Natural killer cell (primary cell): ENCODE measurements around the gene SERPINA12. TPM values are rescaled to one million over a fixed set of nuclear protein-coding genes. Genes with fewer than 3 reads are reported as not detected.

ENCODE experiments used
- ATAC-seq, 3 donors: fragments of 150-1000 bp in 2 of 3; fragments of 200-7000 bp in 1 of 3; cut with Tn5 transposase; 1 replicate in 1 of 3; 2 replicates in 2 of 3; pipeline ENCODE4 v1.10.0; 2021; ENCODE audit warnings: mild to moderate bottlenecking in 2 of 3, moderate library complexity in 2 of 3
- DNase-seq, 2 donors: peaks; one replicate each; pipeline versions ENCODE4 v3.0.0 to v3.0.0-alpha.2; 2013 to 2021; ENCODE audit warnings: mixed read lengths in 1 of 2
- H3K27ac ChIP-seq: one replicate; pipeline ENCODE4 v1.5.1; 2013; ENCODE audit warnings: mild to moderate bottlenecking, low read length
- H3K27me3 ChIP-seq: one replicate; pipeline ENCODE4 v1.6.1; 2013; ENCODE audit warnings: low read length; ENCODE audit not compliant: control insufficient read depth, insufficient read depth
- H3K36me3 ChIP-seq: one replicate; pipeline ENCODE4 v1.6.1; 2013; ENCODE audit warnings: low read length; ENCODE audit not compliant: control insufficient read depth, insufficient read depth
- H3K4me1 ChIP-seq: one replicate; pipeline ENCODE4 v1.6.1; 2013; ENCODE audit warnings: low read length; ENCODE audit not compliant: control insufficient read depth, insufficient read depth
- H3K4me3 ChIP-seq: one replicate; pipeline ENCODE4 v1.5.1; 2013; ENCODE audit warnings: low read length
- H3K9me3 ChIP-seq: one replicate; pipeline ENCODE4 v1.6.1; 2013; ENCODE audit warnings: low read length; ENCODE audit not compliant: control insufficient read depth, insufficient read depth
- H3K27ac Mint-ChIP-seq, 2 donors: one replicate each; pipeline ENCODE4 v1.8.0; 2022; ENCODE audit warnings: mild to moderate bottlenecking in 2 of 2, mixed read lengths in 2 of 2, moderate library complexity in 1 of 2
- H3K27me3 Mint-ChIP-seq, 2 donors: one replicate each; pipeline ENCODE4 v1.8.0; 2022; ENCODE audit warnings: low read depth in 2 of 2, mixed read lengths in 2 of 2
- H3K36me3 Mint-ChIP-seq: one replicate; pipeline ENCODE4 v1.8.0; 2022; ENCODE audit warnings: mixed read lengths
- H3K4me1 Mint-ChIP-seq, 2 donors: one replicate each; pipeline ENCODE4 v1.8.0; 2022; ENCODE audit warnings: mixed read lengths in 2 of 2
- H3K4me3 Mint-ChIP-seq: one replicate; pipeline ENCODE4 v1.8.0; 2022; ENCODE audit warnings: mild to moderate bottlenecking, moderate library complexity, mixed read lengths
- H3K9me3 Mint-ChIP-seq, 2 donors: one replicate each; pipeline ENCODE4 v1.8.0; 2022; ENCODE audit warnings: mixed read lengths in 2 of 2
- WGBS: methylation state at CpG from one replicate; pipeline ENCODE4 v1.1.7; 2013; ENCODE audit warnings: missing lambda C conversion rate; ENCODE audit not compliant: insufficient coverage; 5-methylcytosine and 5-hydroxymethylcytosine counted together
- intact Hi-C: fragments of 100-400 bp; cut with micrococcal nuclease; formaldehyde crosslinking; loops from one replicate; pipeline ENCODE4 v1.14.2; 2022
- total RNA-seq, 4 donors: library from RNA; stranded (reverse); fragments of 120-200 nt in 1 of 4; gene quantifications; one replicate each; pipeline versions ENCODE4 v1.2.3 to v1.2.4, GENCODE V29; 2013 to 2022
- TF ChIP-seq, protein P1 (sequence below): fragments of 200-600 bp; IDR thresholded peaks from one replicate; pipeline ENCODE4 v1.8.0; 2022; ENCODE audit warnings: antibody characterized with exemption

The SERPINA12 gene
- total RNA-seq, 3 donors from 2014 or later (not counting 1 experiment from before 2014, with no cell fraction given), result not detected

DNA sequence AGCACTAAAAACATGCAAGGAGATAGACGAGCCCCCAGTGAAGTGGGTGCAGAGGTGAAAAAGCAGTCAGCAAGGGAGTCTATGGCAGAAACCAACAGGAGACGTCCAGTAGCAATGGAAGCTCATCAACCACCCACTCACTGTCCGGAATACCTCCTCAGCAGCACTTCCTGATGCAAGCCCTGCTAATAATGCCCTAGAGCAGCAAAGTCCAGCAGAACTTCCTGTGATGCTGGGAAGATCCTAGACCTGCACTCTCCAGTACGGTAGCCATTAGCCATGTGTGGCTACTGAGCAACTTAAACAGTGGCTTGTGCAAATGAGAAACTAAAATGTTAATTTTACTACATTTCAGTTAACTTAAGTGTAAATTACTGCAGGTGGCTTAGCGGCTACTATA lies 44.2 kb downstream of the SERPINA12 start:
- intact Hi-C loops, result no loop called here
- no peak overlapping the region for H3K27ac Mint-ChIP-seq
- no peak for ATAC-seq
- no peaks in the 10 kb centered on the region for H3K36me3 Mint-ChIP-seq
- DNase-seq, result no peak
- peaks cover 4 to 10% of the 10 kb centered on the region in 2 donors for H3K9me3 Mint-ChIP-seq
- no peaks in the 10 kb centered on the region for H3K36me3 ChIP-seq
- no peak overlapping the region for H3K4me3 Mint-ChIP-seq
- no peak overlapping the region for H3K27ac ChIP-seq
- peaks cover 13% of the 10 kb centered on the region for H3K4me1 ChIP-seq
- no peaks in the 10 kb centered on the region for H3K4me1 Mint-ChIP-seq
- H3K9me3 ChIP-seq, result peaks cover 8% of the 10 kb centered on the region
- H3K27me3 ChIP-seq, result no peaks in the 10 kb centered on the region
- peaks cover 6 to 9% of the 10 kb centered on the region in 2 donors for H3K27me3 Mint-ChIP-seq
- H3K4me3 ChIP-seq, result no peak overlapping the region
- TF ChIP-seq, protein P1, sequence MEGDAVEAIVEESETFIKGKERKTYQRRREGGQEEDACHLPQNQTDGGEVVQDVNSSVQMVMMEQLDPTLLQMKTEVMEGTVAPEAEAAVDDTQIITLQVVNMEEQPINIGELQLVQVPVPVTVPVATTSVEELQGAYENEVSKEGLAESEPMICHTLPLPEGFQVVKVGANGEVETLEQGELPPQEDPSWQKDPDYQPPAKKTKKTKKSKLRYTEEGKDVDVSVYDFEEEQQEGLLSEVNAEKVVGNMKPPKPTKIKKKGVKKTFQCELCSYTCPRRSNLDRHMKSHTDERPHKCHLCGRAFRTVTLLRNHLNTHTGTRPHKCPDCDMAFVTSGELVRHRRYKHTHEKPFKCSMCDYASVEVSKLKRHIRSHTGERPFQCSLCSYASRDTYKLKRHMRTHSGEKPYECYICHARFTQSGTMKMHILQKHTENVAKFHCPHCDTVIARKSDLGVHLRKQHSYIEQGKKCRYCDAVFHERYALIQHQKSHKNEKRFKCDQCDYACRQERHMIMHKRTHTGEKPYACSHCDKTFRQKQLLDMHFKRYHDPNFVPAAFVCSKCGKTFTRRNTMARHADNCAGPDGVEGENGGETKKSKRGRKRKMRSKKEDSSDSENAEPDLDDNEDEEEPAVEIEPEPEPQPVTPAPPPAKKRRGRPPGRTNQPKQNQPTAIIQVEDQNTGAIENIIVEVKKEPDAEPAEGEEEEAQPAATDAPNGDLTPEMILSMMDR, result no peak
- WGBS, result 93% methylated on average over 5 of the region's 5 CpGs

DNA sequence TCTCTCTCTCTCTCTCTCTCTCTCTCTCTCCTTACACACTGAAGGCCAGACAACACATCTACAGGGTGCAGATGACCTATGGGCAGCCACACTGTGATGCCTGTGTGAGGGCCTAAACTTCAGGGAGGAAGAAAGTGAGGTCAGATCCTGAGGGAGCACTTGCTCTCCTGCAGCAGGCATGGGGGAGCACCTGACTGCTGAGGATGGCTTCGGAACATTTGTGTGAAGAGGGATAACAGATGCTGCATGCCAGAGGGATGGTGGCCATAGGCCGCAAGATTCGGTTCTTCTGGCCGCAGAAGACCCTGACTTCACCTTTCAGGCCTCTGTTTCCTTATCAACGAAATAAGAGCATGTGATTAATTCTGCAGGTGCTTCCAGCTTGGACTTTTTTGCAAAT lies 45.0 kb downstream of the SERPINA12 start:
- Mint-ChIP-seq H3K27me3 (peaks cover 6 to 9% of the 10 kb centered on the region in 2 donors), H3K9me3 (peaks cover 4 to 10% of the 10 kb centered on the region in 2 donors), H3K27ac (no peak overlapping the region), H3K4me3 (no peak overlapping the region), H3K36me3 (no peaks in the 10 kb centered on the region), H3K4me1 (no peaks in the 10 kb centered on the region)
- WGBS, result 83% methylated on average over 5 of the region's 5 CpGs
- Histone ChIP-seq H3K4me3 (no peak overlapping the region), H3K36me3 (no peaks in the 10 kb centered on the region), H3K27ac (no peak overlapping the region), H3K27me3 (no peaks in the 10 kb centered on the region), H3K9me3 (peaks cover 8% of the 10 kb centered on the region), H3K4me1 (peaks cover 13% of the 10 kb centered on the region)
- DNase-seq (no peak), ATAC-seq (no peak)
- TF ChIP-seq, protein P1, result no peak
- intact Hi-C loops, result no loop called here

DNA sequence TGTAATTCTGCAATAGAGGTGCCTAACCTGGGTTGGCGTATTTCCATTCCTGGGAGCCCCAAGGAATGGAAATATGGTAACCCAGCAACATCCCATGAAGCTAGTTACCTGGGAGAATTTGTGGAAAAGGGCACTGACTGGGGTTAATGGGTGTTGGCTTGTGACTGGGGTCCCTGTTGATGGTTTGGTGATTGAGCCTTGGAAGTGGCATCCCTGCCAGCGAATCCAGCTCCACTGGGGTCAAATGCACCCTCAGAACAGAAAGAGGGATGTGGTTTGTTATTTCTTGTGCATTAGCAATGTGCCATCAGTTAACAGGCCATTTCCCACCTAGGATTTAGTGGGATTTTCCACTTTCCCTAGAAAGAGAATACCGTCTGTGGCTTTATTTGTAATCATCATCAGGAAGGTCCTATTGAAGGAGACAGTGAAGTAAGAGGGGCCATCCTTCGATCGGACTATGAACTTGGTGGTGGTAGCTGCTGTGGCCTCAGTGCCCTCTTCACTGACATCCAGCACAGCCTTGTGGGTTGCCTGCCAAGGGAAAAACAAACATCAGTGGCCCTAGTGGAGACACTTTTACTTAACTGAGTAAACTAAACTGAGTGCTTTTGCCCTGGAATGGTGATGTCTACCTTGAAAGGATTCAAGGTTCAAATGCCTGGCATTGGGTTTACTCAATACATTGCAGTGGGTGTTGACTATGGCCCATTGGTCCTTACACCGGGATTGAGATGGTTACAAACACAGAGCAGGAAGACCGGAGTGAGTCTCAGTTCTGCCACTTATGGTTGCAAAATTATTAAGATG lies 46.3 kb downstream of the SERPINA12 start:
- Mint-ChIP-seq H3K9me3 (peaks cover 4 to 8% of the 10 kb centered on the region in 2 donors), H3K4me1 (no peaks in the 10 kb centered on the region), H3K36me3 (no peaks in the 10 kb centered on the region), H3K27ac (no peak overlapping the region), H3K4me3 (no peak overlapping the region), H3K27me3 (peaks cover 5 to 9% of the 10 kb centered on the region in 2 donors)
- intact Hi-C loops, result no loop called here
- Histone ChIP-seq H3K4me1 (peaks cover 13% of the 10 kb centered on the region), H3K9me3 (peaks cover 8% of the 10 kb centered on the region), H3K27me3 (no peaks in the 10 kb centered on the region), H3K27ac (no peak overlapping the region), H3K36me3 (no peaks in the 10 kb centered on the region), H3K4me3 (no peak overlapping the region)
- DNase-seq (no peak), ATAC-seq (no peak)
- 85% methylated on average over 7 of the region's 7 CpGs for WGBS
- TF ChIP-seq, protein P1, result no peak

DNA sequence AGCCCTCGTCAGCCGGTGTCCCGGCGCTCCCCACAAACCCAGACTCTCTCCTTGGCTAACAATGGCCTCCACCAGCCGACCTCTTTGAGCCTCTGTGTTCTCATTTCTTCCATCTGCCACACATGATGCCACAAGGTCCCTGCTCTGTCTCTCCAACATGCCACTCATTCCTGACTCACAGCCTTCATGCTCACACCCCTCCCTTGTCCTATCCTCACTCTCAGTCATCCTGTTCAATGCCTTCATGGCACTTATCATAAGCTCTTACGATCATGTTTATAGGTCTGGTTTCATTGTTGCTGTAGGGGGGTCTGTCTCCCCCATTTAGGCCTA lies 47.1 kb downstream of the SERPINA12 start:
- Mint-ChIP-seq H3K36me3 (no peaks in the 10 kb centered on the region), H3K4me1 (no peaks in the 10 kb centered on the region), H3K9me3 (peaks cover 0 to 3% of the 10 kb centered on the region in 2 donors), H3K27ac (no peak overlapping the region), H3K27me3 (peaks cover 0 to 9% of the 10 kb centered on the region in 2 donors), H3K4me3 (no peak overlapping the region)
- H3K36me3 ChIP-seq, result no peaks in the 10 kb centered on the region
- peaks cover 8% of the 10 kb centered on the region for H3K9me3 ChIP-seq
- no peak overlapping the region for H3K27ac ChIP-seq
- WGBS, result 92% methylated on average over 5 of the region's 6 CpGs
- no peak for ATAC-seq
- no peak overlapping the region for H3K4me3 ChIP-seq
- H3K27me3 ChIP-seq, result no peaks in the 10 kb centered on the region
- peaks cover 13% of the 10 kb centered on the region for H3K4me1 ChIP-seq
- no peak for DNase-seq
- TF ChIP-seq, protein P1, result no peak
- intact Hi-C loops, result no loop called here
